CD14-positive monocyte (primary cell): ENCODE results near the gene MEIS2. TPM values are rescaled to one million over a fixed set of nuclear protein-coding genes. Genes with fewer than 3 reads are reported as not detected.

ENCODE experiments used
- DNase-seq, 3 donors: peaks; one replicate each; pipeline ENCODE4 v3.0.0-alpha.2; 2011 to 2022
- H2AFZ ChIP-seq: 2 replicates; pipeline ENCODE4 v1.6.0; 2012; ENCODE audit warnings: mild to moderate bottlenecking, low read depth, low read length, inconsistent platforms; ENCODE audit not compliant: insufficient read depth, poor library complexity, severe bottlenecking
- H3K27ac ChIP-seq, 2 donors: 1 replicate in 1 of 2; 2 replicates in 1 of 2; pipeline ENCODE4 v1.5.1; 2012 to 2013; ENCODE audit warnings: low read length in 2 of 2, control low read depth in 1 of 2, inconsistent platforms in 1 of 2, low read depth in 1 of 2, mild to moderate bottlenecking in 1 of 2
- H3K27me3 ChIP-seq, 2 donors: one replicate each; pipeline versions ENCODE4 v1.6.0 to v1.6.1; 2011 to 2013; ENCODE audit warnings: low read length in 2 of 2; ENCODE audit not compliant: control insufficient read depth in 2 of 2, insufficient read depth in 2 of 2
- H3K36me3 ChIP-seq, 2 donors: replicated peaks in 1 of 2; 1 replicate in 1 of 2; 2 replicates in 1 of 2; pipeline versions ENCODE4 v1.5.1 to v1.6.1; 2012 to 2013; ENCODE audit warnings: low read length in 2 of 2, control low read depth in 1 of 2, inconsistent platforms in 1 of 2, mild to moderate bottlenecking in 1 of 2; ENCODE audit not compliant: insufficient read depth in 2 of 2, control insufficient read depth in 1 of 2
- H3K4me1 ChIP-seq, 2 donors: 1 replicate in 1 of 2; 2 replicates in 1 of 2; pipeline versions ENCODE4 v1.5.1 to v1.6.1; 2012 to 2013; ENCODE audit warnings: low read length in 2 of 2, control low read depth in 1 of 2, inconsistent platforms in 1 of 2, mild to moderate bottlenecking in 1 of 2, moderate library complexity in 1 of 2; ENCODE audit not compliant: insufficient read depth in 2 of 2, control insufficient read depth in 1 of 2
- H3K4me2 ChIP-seq: replicated peaks from 2 replicates; pipeline ENCODE3; 2012; ENCODE audit warnings: low read length, moderate library complexity, mild to moderate bottlenecking; ENCODE audit not compliant: poor library complexity, severe bottlenecking; ENCODE audit errors: extremely low read depth
- H3K4me3 ChIP-seq, 3 experiments: fragments of 200-600 bp in 1 of 3; sonication (generic) in 1 of 3; replicated peaks in 1 of 3; 1 replicate in 2 of 3; 2 replicates in 1 of 3; pipeline ENCODE4 v1.5.1; 2011 to 2013; ENCODE audit warnings: low read length in 3 of 3, mild to moderate bottlenecking in 3 of 3, control low read depth in 2 of 3, low read depth in 2 of 3, inconsistent platforms in 1 of 3, moderate library complexity in 1 of 3
- H3K79me2 ChIP-seq: 2 replicates; pipeline ENCODE4 v1.6.0; 2012; ENCODE audit warnings: mild to moderate bottlenecking, control low read depth, inconsistent platforms, low read length, moderate library complexity; ENCODE audit not compliant: insufficient read depth
- H3K9ac ChIP-seq: 2 replicates; pipeline ENCODE4 v1.6.0; 2017; ENCODE audit warnings: low read length, mild to moderate bottlenecking; ENCODE audit not compliant: insufficient read depth, poor library complexity, severe bottlenecking
- H3K9me3 ChIP-seq, 2 donors: replicated peaks in 1 of 2; 1 replicate in 1 of 2; 2 replicates in 1 of 2; pipeline versions ENCODE4 v1.5.1 to v1.6.1; 2012 to 2013; ENCODE audit warnings: low read length in 2 of 2, control low read depth in 1 of 2; ENCODE audit not compliant: control insufficient read depth in 1 of 2, insufficient read depth in 1 of 2
- H4K20me1 ChIP-seq: 2 replicates; pipeline ENCODE4 v1.6.0; 2012; ENCODE audit warnings: mild to moderate bottlenecking, low read length, control low read depth, moderate library complexity; ENCODE audit not compliant: insufficient read depth
- H3K27ac Mint-ChIP-seq, 7 donors: one replicate each; pipeline ENCODE4 v1.8.0; 2020; ENCODE audit warnings: mild to moderate bottlenecking in 7 of 7, mixed read lengths in 7 of 7, moderate library complexity in 6 of 7, inconsistent platforms in 2 of 7
- H3K27me3 Mint-ChIP-seq, 3 donors: one replicate each; pipeline ENCODE4 v1.8.0; 2021 to 2022; ENCODE audit warnings: low read depth in 3 of 3, mild to moderate bottlenecking in 3 of 3, mixed read lengths in 3 of 3, moderate library complexity in 3 of 3, inconsistent platforms in 1 of 3
- H3K36me3 Mint-ChIP-seq, 2 donors: one replicate each; pipeline ENCODE4 v1.8.0; 2020; ENCODE audit warnings: mixed read lengths in 2 of 2, inconsistent platforms in 1 of 2, mild to moderate bottlenecking in 1 of 2
- H3K4me1 Mint-ChIP-seq: one replicate; pipeline ENCODE4 v1.8.0; 2020; ENCODE audit warnings: mild to moderate bottlenecking, mixed read lengths
- H3K4me3 Mint-ChIP-seq, 2 donors: one replicate each; pipeline ENCODE4 v1.8.0; 2020; ENCODE audit warnings: mild to moderate bottlenecking in 2 of 2, mixed read lengths in 2 of 2, moderate library complexity in 1 of 2
- H3K9me3 Mint-ChIP-seq, 7 donors: one replicate each; pipeline ENCODE4 v1.8.0; 2020 to 2022; ENCODE audit warnings: mixed read lengths in 7 of 7, mild to moderate bottlenecking in 6 of 7, moderate library complexity in 6 of 7, inconsistent platforms in 2 of 7
- CTCF ChIP-seq: fragments of 200-600 bp; IDR thresholded peaks from one replicate; pipeline ENCODE4 v1.8.0; 2022; ENCODE audit warnings: antibody characterized with exemption, mild to moderate bottlenecking
- WGBS: methylation state at CpG from one replicate; pipeline ENCODE4 v1.1.5; 2013; ENCODE audit warnings: missing lambda C conversion rate; ENCODE audit not compliant: insufficient coverage; 5-methylcytosine and 5-hydroxymethylcytosine counted together
- intact Hi-C, 2 donors: fragments of 100-400 bp; cut with micrococcal nuclease; formaldehyde crosslinking; loops; one replicate each; pipeline versions ENCODE4 v1.15.0 to v1.15.1; 2023
- polyA plus RNA-seq, 3 donors: library from polyadenylated mRNA; depleted of rRNA in 1 of 3; unstranded in 2 of 3; stranded (reverse) in 1 of 3; fragments of 300-500 nt in 2 of 3; fragments of >200 nt in 1 of 3; fragmentation: Illumina TruSeq in 2 of 3; gene quantifications; 1 replicate in 2 of 3; 2 replicates in 1 of 3; pipeline ENCODE4 v1.2.3, GENCODE V29; 2012 to 2021

Gene MEIS2
- polyA plus RNA-seq, 3 donors: not detected

- no peak for TF ChIP-seq CTCF
- H3K27ac Mint-ChIP-seq: no peak overlapping the region
- peaks cover 1 to 6% (median 4%) of the 10 kb centered on the region in 7 donors for H3K9me3 Mint-ChIP-seq
- intact Hi-C loops: no loop called here
- H2AFZ ChIP-seq: no peak overlapping the region
- H3K4me2 ChIP-seq: no peak overlapping the region
- DNase-seq: no peak
- H3K9ac ChIP-seq: no peak overlapping the region
- H3K27ac ChIP-seq: no peak overlapping the region
- H3K4me1 ChIP-seq: no peaks in the 10 kb centered on the region
- H3K36me3 Mint-ChIP-seq: no peaks in the 10 kb centered on the region
- no peaks in the 10 kb centered on the region for H4K20me1 ChIP-seq
- H3K27me3 ChIP-seq: no peaks in the 10 kb centered on the region
- no peaks in the 10 kb centered on the region for H3K79me2 ChIP-seq
- 73% methylated on average over 3 of the region's 12 CpGs for WGBS
- H3K9me3 ChIP-seq: no peaks in the 10 kb centered on the region
- no peak overlapping the region for H3K4me3 Mint-ChIP-seq
- peaks cover 0 to 3% (median 1%) of the 10 kb centered on the region in 3 donors for H3K27me3 Mint-ChIP-seq
- H3K4me1 Mint-ChIP-seq: no peaks in the 10 kb centered on the region
- no peaks in the 10 kb centered on the region for H3K36me3 ChIP-seq
- no peak overlapping the region for H3K4me3 ChIP-seq
Observed at GRCh38 chr15:37045859-37046740, 54.2 kb downstream of the MEIS2 start.

- H4K20me1 ChIP-seq: no peaks in the 10 kb centered on the region
- H3K4me3 ChIP-seq: no peak overlapping the region
- H3K4me2 ChIP-seq: no peak overlapping the region
- TF ChIP-seq CTCF: no peak
- no peaks in the 10 kb centered on the region for H3K9me3 ChIP-seq
- H3K36me3 ChIP-seq: no peaks in the 10 kb centered on the region
- no peak for DNase-seq
- H3K27ac ChIP-seq: no peak overlapping the region
- no peak overlapping the region for H2AFZ ChIP-seq
- no peak overlapping the region for H3K9ac ChIP-seq
- H3K27me3 ChIP-seq: no peaks in the 10 kb centered on the region
- H3K4me1 Mint-ChIP-seq: no peaks in the 10 kb centered on the region
- no peak overlapping the region for H3K4me3 Mint-ChIP-seq
- H3K27me3 Mint-ChIP-seq: peaks cover 0 to 4% (median 3%) of the 10 kb centered on the region in 3 donors
- no peaks in the 10 kb centered on the region for H3K79me2 ChIP-seq
- H3K27ac Mint-ChIP-seq: no peak overlapping the region
- no CpG with 5 or more reads among the region's 5 CpGs for WGBS
- H3K36me3 Mint-ChIP-seq: no peaks in the 10 kb centered on the region
- H3K4me1 ChIP-seq: no peaks in the 10 kb centered on the region
- intact Hi-C loops: no loop called here
- H3K9me3 Mint-ChIP-seq: peaks cover 2 to 6% (median 4%) of the 10 kb centered on the region in 7 donors
Observed at GRCh38 chr15:37044915-37045648, 55.3 kb downstream of the MEIS2 start.
